CD1c-positive myeloid dendritic cell (primary cell): ENCODE results near the gene ATP9A.
A peak's percentile ranks its signal among the peaks of the same experiment; 100 is the strongest.

Experiments used
- DNase-seq: peaks from one replicate; pipeline ENCODE4 v3.0.0-alpha.2; 2016; ENCODE audit errors: extremely low spot score

ATP9A gene

GRCh38 chr20:51597389-51598231, 170.6 kb downstream of the ATP9A start:
- no peak for DNase-seq

GRCh38 chr20:51596668-51597388, 171.4 kb downstream of the ATP9A start:
- no peak for DNase-seq

GRCh38 chr20:51595744-51596143, 172.4 kb downstream of the ATP9A start:
- no peak for DNase-seq

GRCh38 chr20:51595058-51595532, 173.1 kb downstream of the ATP9A start:
- peak; percentile 89 for DNase-seq

- DNase-seq = peak; percentile 7
Measured at GRCh38 chr20:51594236-51595057, 173.7 kb downstream of the ATP9A start.

- DNase-seq = no peak
Measured at GRCh38 chr20:51593584-51593983, 174.6 kb downstream of the ATP9A start.

- no peak for DNase-seq
Measured at GRCh38 chr20:51592564-51592963, 175.6 kb downstream of the ATP9A start.

- no peak for DNase-seq
Measured at GRCh38 chr20:51591871-51592270, 176.3 kb downstream of the ATP9A start.

- DNase-seq = no peak
Measured at GRCh38 chr20:51588762-51589161, 179.4 kb downstream of the ATP9A start.

- DNase-seq = no peak
Measured at GRCh38 chr20:51587145-51587544, 181.0 kb downstream of the ATP9A start.

GRCh38 chr20:51586005-51586440, 182.2 kb downstream of the ATP9A start:
- DNase-seq = no peak

GRCh38 chr20:51585148-51585547, 183.0 kb downstream of the ATP9A start:
- no peak for DNase-seq

GRCh38 chr20:51584737-51585136, 183.5 kb downstream of the ATP9A start:
- DNase-seq = no peak

GRCh38 chr20:51584116-51584515, 184.1 kb downstream of the ATP9A start:
- no peak for DNase-seq

- DNase-seq = no peak
Measured at GRCh38 chr20:51583499-51583898, 184.7 kb downstream of the ATP9A start.

GRCh38 chr20:51583073-51583472, 185.1 kb downstream of the ATP9A start:
- DNase-seq = no peak

- no peak for DNase-seq
Measured at GRCh38 chr20:51581571-51581970, 186.6 kb downstream of the ATP9A start.

GRCh38 chr20:51579137-51579536, 189.1 kb downstream of the ATP9A start:
- no peak for DNase-seq

GRCh38 chr20:51578145-51578459, 190.1 kb downstream of the ATP9A start:
- no peak for DNase-seq

GRCh38 chr20:51577432-51578144, 190.6 kb downstream of the ATP9A start:
- no peak for DNase-seq

- no peak for DNase-seq
Measured at GRCh38 chr20:51575486-51575885, 192.7 kb downstream of the ATP9A start.
